GM12878 (cell line): ENCODE measurements around the gene CCND2. TPM values are rescaled to one million over a fixed set of nuclear protein-coding genes. Genes with fewer than 3 reads are reported as not detected.

Experiments
- ATAC-seq: fragments of 200-7000 bp; cut with Tn5 transposase; 3 replicates; pipeline ENCODE4 v1.9.1; 2020; ENCODE audit warnings: mild to moderate bottlenecking, moderate library complexity
- BruUV-seq: library from RNA; stranded (reverse); fragments of 400-500 nt; replicated peaks from 2 replicates; lab custom pipeline; 2021; lab: Mats Ljungman, UMichigan
- CTCF ChIA-PET: fragments of 300-600 bp; sonication (Branson Sonifier 250); formaldehyde crosslinking; extraction: SDS; loops from one replicate; lab custom pipeline; 2021; ENCODE audit warnings: inconsistent platforms; lab: Yijun Ruan, JAX
- POLR2A ChIA-PET: fragments of 350-600 bp; formaldehyde crosslinking; extraction: SDS; loops from one replicate; lab custom pipeline; 2021; ENCODE audit warnings: inconsistent platforms; lab: Charles Lee
- RAD21 ChIA-PET: fragments of 300-600 bp; sonication (Branson Sonifier 250); formaldehyde crosslinking; loops from one replicate; lab custom pipeline; 2023; ENCODE audit warnings: antibody characterized with exemption; ENCODE audit not compliant: unreplicated experiment; lab: Charles Lee
- SMC1A ChIA-PET: fragments of 300-600 bp; sonication (Branson Sonifier 250); formaldehyde crosslinking; loops from one replicate; lab custom pipeline; 2023; ENCODE audit not compliant: unreplicated experiment, uncharacterized antibody; lab: Charles Lee
- DNase-seq: peaks from one replicate; pipeline ENCODE4 v3.0.0-alpha.2; 2011; ENCODE audit warnings: low read depth, low spot score
- FAIRE-seq: peaks from 3 replicates; lab custom pipeline; 2011; peaks lifted over from hg19 to GRCh38; lab: Jason Lieb, UNC
- H2AFZ ChIP-seq: 2 replicates; pipeline ENCODE4 v1.6.0; 2011; ENCODE audit warnings: low read depth, low read length, control low read depth; ENCODE audit not compliant: control insufficient read depth
- H3K27ac ChIP-seq: 2 replicates; pipeline ENCODE4 v1.5.1; 2011; ENCODE audit warnings: control low read depth; ENCODE audit not compliant: control insufficient read depth, insufficient read depth
- H3K27me3 ChIP-seq, 2 experiments: replicated peaks in 1 of 2; 2 replicates each; pipeline versions ENCODE4 v1.6.0 to v1.6.1; 2011; ENCODE audit warnings: low read length in 1 of 2; ENCODE audit not compliant: control insufficient read depth in 2 of 2, insufficient read depth in 2 of 2
- H3K36me3 ChIP-seq, 2 experiments: 2 replicates each; pipeline ENCODE4 v1.5.1; 2011; ENCODE audit warnings: low read length in 1 of 2; ENCODE audit not compliant: control insufficient read depth in 2 of 2, insufficient read depth in 2 of 2
- H3K4me1 ChIP-seq: 2 replicates; pipeline ENCODE4 v1.6.1; 2011; ENCODE audit warnings: mild to moderate bottlenecking, low read length, moderate library complexity, mixed read lengths; ENCODE audit not compliant: control insufficient read depth, insufficient read depth
- H3K4me2 ChIP-seq: 2 replicates; pipeline ENCODE4 v1.6.0; 2011; ENCODE audit warnings: control low read depth; ENCODE audit not compliant: control insufficient read depth, insufficient read depth
- H3K4me3 ChIP-seq: fragments of 200-600 bp; sonication (generic); 2 replicates; pipeline ENCODE4 v1.5.1; 2016
- H3K79me2 ChIP-seq: 2 replicates; pipeline ENCODE4 v1.6.0; 2011; ENCODE audit warnings: low read length; ENCODE audit not compliant: control insufficient read depth, insufficient read depth
- H3K9ac ChIP-seq: 2 replicates; pipeline ENCODE4 v1.8.0; 2011; ENCODE audit warnings: low read length, control low read depth, mixed read lengths; ENCODE audit not compliant: control insufficient read depth, insufficient read depth
- H3K9me3 ChIP-seq: replicated peaks from 3 replicates; pipeline ENCODE4 v1.5.1; 2011; ENCODE audit warnings: mild to moderate bottlenecking, low read length; ENCODE audit not compliant: control insufficient read depth, insufficient read depth
- H4K20me1 ChIP-seq: 2 replicates; pipeline ENCODE4 v1.6.0; 2011; ENCODE audit not compliant: control insufficient read depth, insufficient read depth
- CTCF ChIP-seq, 3 experiments: IDR thresholded peaks in 2 of 3; conservative IDR thresholded peaks in 1 of 3; 2 replicates each; pipeline ENCODE4 v1.5.1; 2011; ENCODE audit warnings: low read depth in 3 of 3, low read length in 3 of 3, mild to moderate bottlenecking in 3 of 3, control low read depth in 2 of 3, moderate library complexity in 2 of 3, inconsistent platforms in 1 of 3, mixed read lengths in 1 of 3; ENCODE audit not compliant: control insufficient read depth in 2 of 3, insufficient read depth in 1 of 3; ENCODE audit errors: extremely low read depth in 1 of 3
- ESRRA ChIP-seq: IDR thresholded peaks from 2 replicates; pipeline ENCODE4 v1.6.1; 2012; ENCODE audit warnings: mild to moderate bottlenecking, low read length, improper control_type of control experiment
- GATAD2B ChIP-seq: fragments of 450-650 bp; conservative IDR thresholded peaks from 2 replicates; pipeline ENCODE4 v1.6.1; 2017; ENCODE audit warnings: low read depth, mild to moderate bottlenecking, moderate library complexity
- NBN ChIP-seq: fragments of 450-650 bp; IDR thresholded peaks from 2 replicates; pipeline ENCODE4 v1.6.1; 2016
- RAD21 ChIP-seq: IDR thresholded peaks from 2 replicates; pipeline ENCODE4 v1.6.1; 2011; ENCODE audit warnings: mild to moderate bottlenecking, low read depth, low read length, moderate library complexity; ENCODE audit not compliant: insufficient read depth
- SMC3 ChIP-seq: IDR thresholded peaks from 2 replicates; pipeline ENCODE4 v1.6.1; 2011; ENCODE audit warnings: low read length, improper control_type of control experiment, borderline replicate concordance
- SPI1 ChIP-seq: IDR thresholded peaks from 2 replicates; pipeline ENCODE4 v1.6.1; 2011; ENCODE audit warnings: low read depth, mild to moderate bottlenecking, low read length, moderate library complexity, borderline replicate concordance; ENCODE audit not compliant: insufficient read depth
- ZBTB33 ChIP-seq: fragments of 450-650 bp; IDR thresholded peaks from 2 replicates; pipeline ENCODE4 v1.6.1; 2017; ENCODE audit warnings: mild to moderate bottlenecking
- WGBS: methylation state at CpG from one replicate; pipeline ENCODE4 v1.1.6; 2016; ENCODE audit warnings: low lambda C conversion rate; ENCODE audit not compliant: insufficient replicate concordance, insufficient coverage; ENCODE audit errors: missing lambda C conversion rate; 5-methylcytosine and 5-hydroxymethylcytosine counted together
- in situ Hi-C: fragments of 300-500 bp; cut with MboI; formaldehyde crosslinking; loops from 9 replicates; pipeline ENCODE4 v1.14.3; 2018; ENCODE audit warnings: mixed read lengths
- intact Hi-C: fragments of 100-400 bp; cut with micrococcal nuclease; formaldehyde crosslinking; loops from one replicate; pipeline ENCODE4 v1.14.2; 2022; ENCODE audit not compliant: unreplicated experiment
- polyA plus RNA-seq, 11 experiments: library from polyadenylated mRNA; depleted of rRNA in 4 of 11; unstranded in 6 of 11; stranded (reverse) in 5 of 11; fragments of >200 nt; fragmentation: Nextera tagmentation in 4 of 11; fragmentation: Illumina TruSeq in 1 of 11; extraction: Ambion mirVana in 4 of 11; extraction: Trizol in 1 of 11; gene quantifications; 1 replicate in 1 of 11; 2 replicates in 10 of 11; pipeline versions ENCODE4 v1.2.1 to v1.2.3, GENCODE V29; 2011 to 2016; ENCODE audit warnings: inconsistent platforms in 2 of 11, missing spikeins in 2 of 11, low read depth in 1 of 11
- total RNA-seq, 4 experiments: library from RNA; depleted of rRNA in 3 of 4; stranded (reverse); fragments of >200 nt in 3 of 4; fragmentation: Illumina TruSeq in 1 of 4; extraction: Trizol in 1 of 4; gene quantifications; 2 replicates each; pipeline versions ENCODE4 v1.2.1 to v1.2.3, GENCODE V29; 2013 to 2021

Gene CCND2
- total and polyA plus RNA-seq, 10 of the 15 experiments (the other 5 are each of a cell fraction or from before 2014, with no cell fraction given), result 30.1 to 263 (median 152) TPM

DNA sequence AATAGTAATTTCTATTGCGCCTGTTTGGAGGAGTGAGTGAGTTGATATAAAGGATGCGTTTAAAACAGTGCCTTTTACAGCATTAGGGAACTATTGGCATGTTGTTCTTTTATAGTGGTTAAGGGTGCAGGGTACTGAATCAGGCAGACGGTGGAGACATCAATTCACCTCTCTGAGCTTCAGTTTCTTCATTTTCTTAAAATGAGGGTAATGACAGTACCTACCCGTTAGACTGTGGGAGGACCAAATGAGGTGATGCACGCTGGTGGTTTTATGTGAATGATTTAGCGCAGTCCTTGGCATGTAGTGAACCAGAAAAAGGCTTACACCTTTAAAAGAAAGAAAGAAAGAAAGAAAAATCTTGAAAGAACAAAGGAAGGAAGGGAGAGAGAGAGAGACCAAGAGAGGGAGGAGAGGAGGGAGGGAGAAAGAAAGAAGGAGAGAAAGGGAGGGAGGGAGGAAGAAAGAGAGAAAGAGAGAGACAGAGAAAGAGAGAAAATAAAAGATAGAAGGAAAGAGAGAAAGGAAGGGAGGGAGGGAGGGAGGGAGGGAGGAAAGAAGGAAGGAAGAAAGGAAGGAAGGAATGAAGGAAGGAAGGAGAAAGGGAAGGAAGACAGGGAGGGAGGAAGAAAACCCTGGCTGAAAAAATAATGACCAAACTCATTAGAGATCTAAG is 22.2 kb upstream of the CCND2 start:
- WGBS, result 41% methylated on average over 6 of the region's 6 CpGs
- no peak for DNase-seq
- H3K4me2 ChIP-seq, result no peak overlapping the region
- intact Hi-C loops (no loop called here), in situ Hi-C loops (no loop called here)
- no peak for FAIRE-seq
- H3K4me1 ChIP-seq, result peaks cover 4% of the 10 kb centered on the region
- H3K9me3 ChIP-seq, result no peaks in the 10 kb centered on the region
- H3K36me3 ChIP-seq, result no peaks in the 10 kb centered on the region
- no peak overlapping the region for H3K4me3 ChIP-seq
- ChIA-PET POLR2A (interaction anchor here (0.6 to 1.6 kb wide), 8 partner anchors 13 to 107 kb away, joined by 3 to 5 read pairs (median 3); no protein-coding TSS in a partner anchor), CTCF (interaction anchor here (1.0 to 1.6 kb wide), 7 partner anchors 9 to 95 kb away, joined by 3 to 12 read pairs (median 6); no protein-coding TSS in a partner anchor), SMC1A (interaction anchor here (0.7 to 2.0 kb wide), 13 partner anchors 9 to 108 kb away, joined by 3 to 8 read pairs (median 4); no protein-coding TSS in a partner anchor), RAD21 (interaction anchor here (0.6 to 2.2 kb wide), 13 partner anchors 11 to 605 kb away, joined by 3 to 17 read pairs (median 4); no protein-coding TSS in a partner anchor)
- no peak overlapping the region for H2AFZ ChIP-seq
- H3K27me3 ChIP-seq, result no peaks in the 10 kb centered on the region; a peak in 1 of 4 replicates
- no TSS peak for BruUV-seq
- H3K79me2 ChIP-seq, result no peaks in the 10 kb centered on the region
- ATAC-seq, result peak; percentile 70
- no peak overlapping the region for H3K27ac ChIP-seq
- peak; percentile 5; the same call in 1 of the 2 replicates for TF ChIP-seq SMC3
- TF ChIP-seq ESRRA, result no peak
- peak in 1 of 3 experiments; percentile 19; a peak in 1 of 6 replicates for TF ChIP-seq CTCF (IDR thresholded peaks at IDR 0.05 in 2 of 3, conservative IDR thresholded peaks at IDR 0.05 in 1 of 3; ENCODE audit: control insufficient read depth in 2 of 3, extremely low read depth in 1 of 3, insufficient read depth in 1 of 3, low read depth in 3 of 3, low read length in 3 of 3)
- TF ChIP-seq SPI1, result no peak
- no peak for TF ChIP-seq GATAD2B
- 0 out of 2 replicates have a peak, but pooled peaks have one; percentile 15 for TF ChIP-seq ZBTB33
- TF ChIP-seq NBN, result 0 out of 2 replicates have a peak, but pooled peaks have one; percentile 32
- peak; percentile 23; the same call in 1 of the 2 replicates for TF ChIP-seq RAD21
- H3K9ac ChIP-seq, result no peak overlapping the region
- no peaks in the 10 kb centered on the region for H4K20me1 ChIP-seq
